ENCODE results near the gene DCXR. TPM values are rescaled to one million over a fixed set of nuclear protein-coding genes. Genes with fewer than 3 reads are reported as not detected.
A peak's percentile ranks its signal among the peaks of the same experiment; 100 is the strongest.

DCXR gene
- total RNA-seq, 2 donors from 2014 or later = 63.1 to 91.0 TPM

GRCh38 chr17:82053556-82054263 is 16.2 kb upstream of the DCXR start:
- ATAC-seq (replicated peaks) = no peak
- peaks cover 18% of the 10 kb centered on the region for H3K36me3 Mint-ChIP-seq (ENCODE audit: low read depth)
- H3K27ac Mint-ChIP-seq = no peak overlapping the region
- no peaks in the 10 kb centered on the region for H3K4me1 Mint-ChIP-seq
- no peaks in the 10 kb centered on the region for H3K27me3 Mint-ChIP-seq
- peak overlapping the region; percentile 61 for H3K4me3 Mint-ChIP-seq
- no peaks in the 10 kb centered on the region for H3K9me3 Mint-ChIP-seq

GRCh38 chr17:82053130-82053529 is 15.6 kb upstream of the DCXR start:
- ATAC-seq (replicated peaks) = no peak
- no peak overlapping the region for H3K27ac Mint-ChIP-seq
- H3K36me3 Mint-ChIP-seq (ENCODE audit: low read depth) = peaks cover 17% of the 10 kb centered on the region
- H3K9me3 Mint-ChIP-seq = no peaks in the 10 kb centered on the region
- H3K4me1 Mint-ChIP-seq = no peaks in the 10 kb centered on the region
- H3K4me3 Mint-ChIP-seq = peak overlapping the region; percentile 61
- H3K27me3 Mint-ChIP-seq = no peaks in the 10 kb centered on the region

GRCh38 chr17:82052638-82053059 is 15.2 kb upstream of the DCXR start:
- H3K27ac Mint-ChIP-seq = no peak overlapping the region
- H3K4me1 Mint-ChIP-seq = no peaks in the 10 kb centered on the region
- H3K36me3 Mint-ChIP-seq (ENCODE audit: low read depth) = peaks cover 15% of the 10 kb centered on the region
- no peaks in the 10 kb centered on the region for H3K27me3 Mint-ChIP-seq
- H3K4me3 Mint-ChIP-seq = peak overlapping the region; percentile 61
- no peaks in the 10 kb centered on the region for H3K9me3 Mint-ChIP-seq
- ATAC-seq (replicated peaks) = no peak

- Mint-ChIP-seq H3K27ac (peak within 1 kb of the TSS; percentile 84), H3K27me3 (no peaks in the 10 kb centered on the region), H3K36me3 (ENCODE audit: low read depth) (peaks cover 17% of the 10 kb centered on the region), H3K4me3 (peak within 1 kb of the TSS; percentile 87), H3K9me3 (no peaks in the 10 kb centered on the region), H3K4me1 (no peaks in the 10 kb centered on the region)
- peak; percentile 94 for ATAC-seq (replicated peaks)
Observed at GRCh38 chr17:82051776-82052637, 14.5 kb upstream of the DCXR start, which contains the start of the genes GPS1 and RFNG. Gene GPS1, plus strand, starts transcription at chr17:82051898. Its CDS starts 34 bp downstream, at chr17:82051932. Gene RFNG, minus strand, starts transcription at chr17:82051811. Its CDS starts 45 bp downstream, at chr17:82051766.

GRCh38 chr17:82050761-82051641 is 13.5 kb upstream of the DCXR start:
- H3K27me3 Mint-ChIP-seq = no peaks in the 10 kb centered on the region
- H3K4me3 Mint-ChIP-seq = peak overlapping the region; percentile 87
- H3K9me3 Mint-ChIP-seq = no peaks in the 10 kb centered on the region
- peak overlapping the region; percentile 84 for H3K27ac Mint-ChIP-seq
- H3K4me1 Mint-ChIP-seq = no peaks in the 10 kb centered on the region
- H3K36me3 Mint-ChIP-seq (ENCODE audit: low read depth) = peaks cover 17% of the 10 kb centered on the region
- peak; percentile 24 for ATAC-seq (replicated peaks)

- Mint-ChIP-seq H3K4me3 (peak overlapping the region; percentile 87), H3K36me3 (ENCODE audit: low read depth) (peaks cover 16% of the 10 kb centered on the region), H3K27ac (peak overlapping the region; percentile 84), H3K9me3 (no peaks in the 10 kb centered on the region), H3K27me3 (no peaks in the 10 kb centered on the region), H3K4me1 (no peaks in the 10 kb centered on the region)
- ATAC-seq (replicated peaks) = no peak
Observed at GRCh38 chr17:82050152-82050760, 12.8 kb upstream of the DCXR start.

GRCh38 chr17:82049521-82049971 is 12.0 kb upstream of the DCXR start:
- Mint-ChIP-seq H3K27ac (no peak overlapping the region), H3K4me3 (no peak overlapping the region), H3K27me3 (no peaks in the 10 kb centered on the region), H3K9me3 (no peaks in the 10 kb centered on the region), H3K36me3 (ENCODE audit: low read depth) (peaks cover 11% of the 10 kb centered on the region), H3K4me1 (no peaks in the 10 kb centered on the region)
- no peak for ATAC-seq (replicated peaks)

GRCh38 chr17:82049106-82049505 is 11.6 kb upstream of the DCXR start:
- H3K9me3 Mint-ChIP-seq = no peaks in the 10 kb centered on the region
- H3K36me3 Mint-ChIP-seq (ENCODE audit: low read depth) = peaks cover 11% of the 10 kb centered on the region
- no peaks in the 10 kb centered on the region for H3K27me3 Mint-ChIP-seq
- H3K27ac Mint-ChIP-seq = no peak overlapping the region
- no peaks in the 10 kb centered on the region for H3K4me1 Mint-ChIP-seq
- no peak for ATAC-seq (replicated peaks)
- H3K4me3 Mint-ChIP-seq = no peak overlapping the region

GRCh38 chr17:82048571-82048971 is 11.1 kb upstream of the DCXR start:
- H3K27me3 Mint-ChIP-seq = no peaks in the 10 kb centered on the region
- H3K9me3 Mint-ChIP-seq = no peaks in the 10 kb centered on the region
- no peak for ATAC-seq (replicated peaks)
- H3K36me3 Mint-ChIP-seq (ENCODE audit: low read depth) = peaks cover 11% of the 10 kb centered on the region
- H3K4me3 Mint-ChIP-seq = no peak overlapping the region
- H3K27ac Mint-ChIP-seq = no peak overlapping the region
- no peaks in the 10 kb centered on the region for H3K4me1 Mint-ChIP-seq

GRCh38 chr17:82047914-82048570 is 10.5 kb upstream of the DCXR start:
- Mint-ChIP-seq H3K9me3 (no peaks in the 10 kb centered on the region), H3K27me3 (no peaks in the 10 kb centered on the region), H3K4me3 (no peak overlapping the region), H3K4me1 (no peaks in the 10 kb centered on the region), H3K27ac (no peak overlapping the region), H3K36me3 (ENCODE audit: low read depth) (peaks cover 11% of the 10 kb centered on the region)
- ATAC-seq (replicated peaks) = no peak

GRCh38 chr17:82047379-82047778 is 9.9 kb upstream of the DCXR start:
- Mint-ChIP-seq H3K9me3 (no peaks in the 10 kb centered on the region), H3K4me3 (no peak overlapping the region), H3K4me1 (no peaks in the 10 kb centered on the region), H3K27ac (no peak overlapping the region), H3K36me3 (ENCODE audit: low read depth) (peaks cover 11% of the 10 kb centered on the region), H3K27me3 (no peaks in the 10 kb centered on the region)
- ATAC-seq (replicated peaks) = no peak

- no peak for ATAC-seq (replicated peaks)
- no peak overlapping the region for H3K4me3 Mint-ChIP-seq
Observed at GRCh38 chr17:82046903-82047302, 9.4 kb upstream of the DCXR start.

GRCh38 chr17:82045936-82046484 is 8.5 kb upstream of the DCXR start:
- no peak for ATAC-seq (replicated peaks)
- no peaks in the 10 kb centered on the region for H3K9me3 Mint-ChIP-seq

More at GRCh38 chr17:82046903-82047302, 9.4 kb upstream of the DCXR start:
- no peaks in the 10 kb centered on the region for H3K27me3 Mint-ChIP-seq
- peaks cover 11% of the 10 kb centered on the region for H3K36me3 Mint-ChIP-seq (ENCODE audit: low read depth)
- H3K9me3 Mint-ChIP-seq = no peaks in the 10 kb centered on the region
- no peaks in the 10 kb centered on the region for H3K4me1 Mint-ChIP-seq
- H3K27ac Mint-ChIP-seq = no peak overlapping the region

More at GRCh38 chr17:82045936-82046484, 8.5 kb upstream of the DCXR start:
- Mint-ChIP-seq H3K4me1 (no peaks in the 10 kb centered on the region), H3K27ac (no peak overlapping the region), H3K36me3 (ENCODE audit: low read depth) (peaks cover 11% of the 10 kb centered on the region), H3K4me3 (no peak overlapping the region), H3K27me3 (no peaks in the 10 kb centered on the region)
